GM19397 (cell line): ENCODE measurements around the gene ZFY.

Source experiments
- ATAC-seq: cut with Tn5 transposase; IDR thresholded peaks from one replicate; pipeline ENCODE4 v1.9.1; 2021; ENCODE audit warnings: mild to moderate bottlenecking, moderate library complexity; ENCODE audit not compliant: unreplicated experiment

Gene ZFY

DNA sequence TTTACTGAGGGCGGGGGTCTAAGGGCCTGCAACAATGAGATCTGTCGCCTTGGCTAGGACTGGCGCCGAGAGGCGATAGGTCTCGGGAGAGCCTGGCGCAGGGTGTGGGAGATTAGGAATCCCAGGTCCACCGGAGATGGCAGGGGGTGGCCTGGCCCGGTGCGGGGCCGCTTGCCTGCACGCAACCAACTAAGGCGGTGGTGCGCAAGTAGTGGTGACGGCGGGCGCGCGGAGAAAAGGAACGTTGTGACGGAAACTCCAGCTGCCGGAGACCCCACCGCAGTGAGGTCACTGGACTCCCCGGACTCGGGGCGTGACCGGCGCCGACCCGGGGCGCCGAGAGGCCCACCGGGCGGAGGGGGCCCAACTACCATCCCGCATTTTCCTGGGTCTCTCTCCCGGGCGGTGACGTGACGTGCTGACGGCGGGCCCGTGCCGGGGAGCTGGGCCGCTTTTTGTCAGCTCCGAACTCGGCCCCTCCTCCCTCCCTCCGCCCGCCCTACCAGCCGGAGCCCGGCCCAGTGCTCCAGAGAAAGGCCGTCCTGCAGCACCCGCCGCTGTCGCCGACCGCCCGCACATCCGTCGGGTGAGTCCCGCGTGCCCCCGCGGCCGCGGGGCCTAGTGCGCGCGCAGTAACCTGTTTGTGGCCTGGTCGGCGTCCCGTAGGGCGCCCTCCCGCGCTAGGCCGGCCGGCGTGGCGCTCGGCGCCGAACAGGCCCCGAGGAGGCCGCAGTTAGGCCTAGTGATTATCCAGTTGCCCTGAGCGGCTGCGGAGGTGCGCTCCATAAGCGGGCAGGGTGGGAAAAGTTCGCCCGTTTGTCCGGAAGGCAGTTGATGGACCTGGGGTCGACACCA lies at the start of gene ZFY:
TSS of gene ZFY (plus strand) at position 521 of the 855 bp plus-strand sequence. CDS start 18,556 bp downstream, outside the sequence.
- peak; percentile 40 for ATAC-seq

DNA sequence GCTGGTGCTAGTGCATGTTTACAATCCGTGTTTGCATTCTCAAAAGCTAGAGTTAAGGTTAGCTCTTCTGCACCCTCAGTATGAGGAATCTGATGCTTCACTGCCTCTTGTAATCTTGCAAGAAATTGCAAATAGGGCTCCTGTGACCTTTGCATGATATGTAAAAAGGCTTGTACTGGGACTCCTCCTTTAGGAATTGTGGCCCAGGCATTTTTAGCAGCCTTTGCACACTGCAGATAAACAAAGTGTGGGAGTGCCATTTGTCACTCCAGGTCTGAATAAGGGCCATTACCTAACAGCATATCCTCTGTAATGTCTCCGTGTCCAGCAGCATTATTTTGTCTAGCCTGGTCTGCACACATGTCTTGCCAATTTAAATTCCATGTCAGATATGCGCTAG lies 49.3 kb upstream of the ZFY start:
- ATAC-seq: no peak

DNA sequence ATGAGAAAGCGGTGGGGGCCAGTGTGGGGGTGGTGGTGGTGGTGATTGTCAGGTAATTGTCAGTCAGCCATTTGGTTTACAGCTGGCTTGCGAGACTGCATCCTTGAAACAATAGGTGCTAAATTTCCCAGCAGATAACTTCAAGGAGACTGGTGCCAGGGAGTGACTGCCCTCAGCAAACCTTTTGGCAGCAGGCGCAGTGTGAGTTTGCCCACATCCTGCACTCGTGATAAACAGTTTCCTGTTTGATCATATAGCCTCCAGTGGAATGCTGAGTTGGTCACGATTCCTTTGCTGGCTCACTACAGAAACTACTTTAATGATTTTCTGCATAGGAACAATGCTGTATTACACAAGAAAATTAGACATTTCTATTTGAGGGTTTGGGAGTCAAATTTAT lies 47.8 kb upstream of the ZFY start:
- no peak for ATAC-seq

DNA sequence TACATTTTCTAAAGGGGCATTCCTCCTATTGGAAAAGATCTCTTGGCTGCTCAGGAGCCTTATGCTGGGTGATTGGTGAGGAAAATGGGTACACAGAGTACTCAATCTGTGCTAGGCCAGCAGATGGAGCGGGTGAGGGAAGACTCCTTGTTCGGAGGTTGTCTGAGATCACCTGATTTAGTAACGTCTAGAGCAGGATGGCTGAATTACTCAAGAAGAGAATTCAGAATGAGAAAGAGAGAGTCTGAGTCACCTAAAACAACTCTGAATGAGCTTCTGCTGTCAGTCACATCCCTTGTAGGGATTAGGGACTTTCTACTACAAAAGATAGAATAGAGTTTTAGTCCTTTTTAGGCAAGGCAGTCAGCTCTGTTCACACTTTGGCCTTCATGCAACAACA lies 47.2 kb upstream of the ZFY start:
- ATAC-seq: peak; percentile 72

DNA sequence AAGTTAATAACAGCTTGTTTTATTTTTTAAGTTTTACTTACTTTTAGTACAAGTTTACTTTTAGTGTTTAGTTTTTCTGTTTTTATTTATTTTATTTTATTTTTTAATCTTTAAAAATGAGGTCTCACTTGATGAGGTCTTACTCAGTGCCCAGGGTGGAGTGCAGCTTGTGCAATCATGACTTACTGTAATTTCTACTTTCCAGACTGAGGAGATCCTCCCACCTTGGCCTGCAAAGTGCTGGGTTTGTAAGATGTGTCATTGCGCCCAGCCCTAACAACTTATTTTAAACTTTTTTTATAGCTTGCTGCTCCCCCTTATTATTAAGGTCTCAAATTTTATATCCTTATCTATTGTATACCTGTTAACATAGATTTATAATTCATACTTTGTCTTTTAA lies 41.7 kb upstream of the ZFY start:
- no peak for ATAC-seq

DNA sequence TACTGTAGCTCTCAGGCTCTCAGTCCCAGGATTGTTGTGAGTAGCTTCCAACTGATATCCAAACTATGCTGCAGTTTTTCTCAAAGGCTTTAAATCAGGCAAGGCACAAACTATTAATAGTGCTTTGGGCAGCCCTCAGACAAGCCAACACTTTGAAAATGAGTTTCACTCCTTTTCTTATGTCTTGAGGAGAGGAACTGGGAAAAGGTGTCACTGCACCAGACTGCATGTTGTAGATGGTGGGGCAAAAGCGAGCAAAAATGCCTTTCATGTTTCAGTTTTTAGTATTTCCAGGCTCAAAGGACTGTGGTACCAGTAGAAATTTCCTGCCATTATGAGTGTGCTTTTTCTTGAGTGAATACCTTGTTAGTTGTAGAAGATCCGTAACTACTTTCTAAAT lies 39.1 kb upstream of the ZFY start:
- no peak for ATAC-seq

DNA sequence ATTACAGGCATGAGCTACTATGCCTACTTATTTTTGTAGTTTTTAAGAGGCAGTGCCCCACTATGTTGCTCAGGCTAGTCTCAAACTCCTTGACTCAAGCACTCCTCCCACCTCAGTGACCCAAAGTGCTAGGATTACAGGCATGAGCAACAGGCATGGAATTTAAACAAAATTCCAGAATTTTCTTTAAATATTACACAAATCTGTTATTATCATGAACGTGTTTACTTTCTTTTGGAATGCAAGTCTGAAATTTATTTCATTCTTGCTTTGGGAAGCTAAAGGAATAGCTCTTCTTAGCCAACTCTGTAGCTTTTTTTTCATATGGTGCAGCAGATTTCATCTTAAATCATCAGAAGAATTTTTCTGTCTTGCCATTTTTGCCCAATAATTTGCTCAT lies 27.8 kb upstream of the ZFY start:
- ATAC-seq: no peak

DNA sequence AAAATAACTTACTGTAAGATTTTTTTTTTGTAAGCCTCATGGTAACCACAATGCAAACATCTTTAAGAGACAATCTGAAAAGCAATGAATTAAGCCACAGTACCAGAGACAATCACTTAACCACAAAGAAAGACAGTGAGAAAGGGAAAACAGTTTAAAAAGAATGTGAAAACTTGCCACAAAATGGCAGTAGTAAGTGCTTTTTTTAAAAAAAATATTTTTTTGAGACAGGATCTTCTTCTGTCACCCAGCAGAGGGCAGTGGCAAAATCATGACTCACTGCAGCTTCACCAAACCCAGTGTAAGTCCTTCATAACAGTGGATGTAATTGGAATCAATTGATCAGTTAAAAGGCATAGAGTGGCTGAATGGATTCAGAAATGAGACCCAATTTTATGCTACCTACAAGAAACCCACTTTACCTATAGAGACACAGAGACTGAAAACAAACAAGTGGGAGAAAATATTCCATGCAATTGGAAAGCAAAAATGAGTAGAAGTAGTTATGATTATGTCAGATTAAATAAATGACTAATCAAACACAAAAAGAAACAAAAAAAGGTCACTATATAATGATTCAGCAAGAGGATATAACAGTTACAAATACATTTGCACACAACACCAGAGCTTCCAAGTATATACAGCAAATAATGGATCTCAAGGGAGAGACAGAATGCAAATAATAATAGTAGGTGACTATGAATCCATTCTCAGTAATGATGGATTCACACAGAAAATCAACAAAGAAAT lies 21.9 kb upstream of the ZFY start:
- no peak for ATAC-seq

DNA sequence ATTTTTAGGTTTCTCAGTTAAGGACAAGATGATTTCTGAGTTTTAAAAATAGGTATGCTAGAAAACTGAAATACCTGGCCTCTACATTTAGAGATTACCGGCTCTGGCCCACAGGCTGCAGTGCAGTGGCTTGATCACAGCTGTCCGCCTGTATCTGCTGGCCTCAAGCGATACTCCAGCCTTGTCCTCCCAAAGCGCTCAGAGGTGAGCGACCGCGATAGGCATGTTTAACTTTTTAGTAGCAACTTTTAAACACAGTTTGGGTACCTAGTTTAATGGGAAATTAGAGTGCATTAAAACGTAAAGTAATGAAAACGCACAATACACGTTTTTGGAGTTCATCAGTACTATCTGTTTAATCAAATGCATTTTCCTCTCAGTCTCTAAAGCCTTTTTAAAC lies 1.1 kb upstream of the ZFY start:
- no peak for ATAC-seq

DNA sequence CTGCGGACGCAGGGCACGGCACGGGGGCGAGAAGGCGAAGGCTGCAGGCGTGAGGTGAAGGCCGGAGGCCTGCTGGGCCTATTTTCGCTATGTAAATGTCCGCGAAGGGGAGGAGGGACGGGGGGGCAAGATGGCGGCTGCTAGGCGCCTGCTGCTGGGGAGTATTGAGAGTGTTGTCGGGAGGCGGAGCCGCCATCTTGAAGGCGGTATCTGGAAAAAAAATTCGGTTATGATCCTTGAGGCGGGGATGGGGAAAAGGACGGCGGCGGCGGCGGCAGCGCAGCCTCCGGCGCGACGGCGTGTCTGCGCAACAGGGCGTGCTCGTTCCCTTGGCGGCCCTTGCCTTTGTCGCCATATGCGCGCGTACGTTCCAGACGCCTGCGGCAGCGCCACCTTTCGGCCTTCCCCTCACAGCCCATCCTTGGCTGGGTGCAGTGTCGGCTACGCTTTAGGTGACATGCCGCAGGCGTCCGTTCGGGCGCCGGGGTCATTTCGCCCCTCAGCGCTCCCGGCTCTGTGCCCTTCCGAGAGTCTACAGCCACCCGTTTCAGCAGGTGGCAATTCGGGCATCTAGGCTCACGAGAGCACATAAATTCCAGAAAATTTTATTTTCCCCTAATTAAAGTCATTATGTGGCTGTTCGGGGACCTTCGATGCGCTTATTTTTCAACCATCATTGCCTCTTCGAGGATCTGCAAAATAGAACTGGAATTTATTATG lies 695 bp downstream of the ZFY start:
- peak; percentile 78 for ATAC-seq

DNA sequence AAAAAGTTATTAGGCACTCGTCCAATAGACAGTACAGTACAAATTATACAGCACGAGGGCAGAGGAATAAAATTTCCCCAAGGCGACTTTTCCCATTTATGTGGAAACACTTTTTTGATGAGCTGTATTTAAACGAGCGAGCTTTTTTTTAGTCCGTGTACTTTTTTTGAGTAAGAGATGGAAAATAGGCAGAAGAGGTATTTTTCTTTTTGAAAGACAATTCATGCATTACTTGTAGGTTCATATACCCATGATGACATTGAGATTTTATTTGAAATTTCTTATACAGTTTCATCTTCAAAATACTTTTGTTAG lies 1.2 kb downstream of the ZFY start:
- no peak for ATAC-seq

DNA sequence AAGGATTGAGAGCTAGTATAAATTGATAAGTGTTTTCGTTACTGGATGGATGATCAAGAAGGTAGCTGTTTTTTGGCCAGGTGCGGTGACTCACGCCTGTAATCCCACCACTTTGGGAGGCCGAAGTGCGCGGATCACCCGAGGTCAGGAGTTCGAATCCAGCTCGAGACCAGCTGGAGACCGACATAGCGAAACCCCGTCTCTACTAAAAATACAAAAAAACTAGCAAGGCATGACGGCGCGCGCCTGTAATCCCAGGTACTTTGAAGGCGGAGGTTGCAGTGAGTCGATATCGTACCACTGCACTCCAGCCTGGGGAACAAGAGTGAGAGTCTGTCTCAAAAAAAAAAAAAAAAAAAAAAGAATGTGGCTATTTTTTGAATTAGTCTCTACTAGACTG lies 2.0 kb downstream of the ZFY start:
- ATAC-seq: no peak

DNA sequence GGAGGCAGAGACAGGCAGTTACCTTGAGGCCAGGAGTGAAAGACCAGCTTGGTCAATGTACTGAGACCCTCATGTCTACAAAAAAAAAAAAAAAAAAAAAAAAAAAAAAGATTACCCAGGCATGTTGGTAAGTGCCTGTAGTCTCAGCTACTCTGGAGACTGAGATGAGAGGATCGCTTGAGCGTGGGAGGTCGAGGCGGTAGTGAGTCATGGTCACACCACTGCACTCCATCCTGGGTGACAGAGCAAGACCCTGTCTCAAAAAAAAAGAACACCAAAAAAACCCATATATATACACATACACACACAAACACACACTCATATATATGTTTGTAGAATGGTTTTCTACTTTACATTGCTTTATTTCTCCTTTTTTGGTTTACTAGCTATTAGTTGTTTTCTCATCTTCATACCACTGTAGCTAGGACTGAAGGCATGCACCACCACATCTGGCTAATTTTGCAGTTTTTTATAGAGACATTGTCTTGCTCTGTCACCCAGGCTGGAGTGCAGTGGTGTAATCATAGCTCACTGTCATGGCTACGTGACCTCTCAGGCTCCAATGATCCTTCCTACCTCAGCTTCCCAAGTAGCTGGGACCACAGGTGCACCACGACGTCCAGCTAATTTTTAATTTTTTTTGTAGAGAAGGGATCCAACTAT lies 14.5 kb downstream of the ZFY start:
- peak; percentile 74 for ATAC-seq

DNA sequence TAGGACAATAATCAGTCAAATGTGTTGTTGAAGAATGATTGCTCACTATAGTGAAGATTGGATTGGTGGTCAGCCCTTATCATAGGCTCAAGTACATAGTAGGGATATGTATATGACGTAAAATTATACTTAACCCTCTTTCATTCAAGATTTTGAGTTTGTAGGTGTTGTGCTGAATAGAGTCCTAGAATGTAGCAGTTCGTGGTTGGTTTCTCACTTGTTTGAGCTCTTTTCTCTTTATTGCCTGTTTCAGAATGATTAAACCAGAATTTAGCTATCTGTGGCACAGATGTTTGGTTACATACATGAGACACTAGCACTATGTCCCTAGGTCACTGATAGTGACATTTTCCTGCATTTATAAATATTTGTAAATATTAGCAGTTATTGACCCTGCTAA lies 15.5 kb downstream of the ZFY start:
- ATAC-seq: no peak

DNA sequence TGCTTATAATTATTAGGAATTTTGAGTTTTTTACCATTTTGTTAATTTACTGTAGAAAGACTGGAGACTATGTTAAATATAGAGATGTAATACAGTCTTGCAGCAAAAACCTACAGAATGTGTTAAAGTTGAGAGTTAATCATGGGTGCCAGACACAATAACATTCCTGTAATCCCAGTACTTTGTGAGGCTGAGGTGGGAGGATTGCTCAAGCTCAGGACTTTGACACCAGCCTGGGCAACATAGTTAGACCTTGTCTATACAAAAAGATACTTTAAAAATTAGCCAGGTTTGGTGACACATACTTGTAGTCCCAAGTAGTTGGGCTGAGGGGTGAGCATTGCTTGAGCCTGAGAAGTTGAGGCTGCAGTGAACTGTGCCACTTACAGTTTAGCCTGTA lies 17.7 kb downstream of the ZFY start:
- no peak for ATAC-seq

DNA sequence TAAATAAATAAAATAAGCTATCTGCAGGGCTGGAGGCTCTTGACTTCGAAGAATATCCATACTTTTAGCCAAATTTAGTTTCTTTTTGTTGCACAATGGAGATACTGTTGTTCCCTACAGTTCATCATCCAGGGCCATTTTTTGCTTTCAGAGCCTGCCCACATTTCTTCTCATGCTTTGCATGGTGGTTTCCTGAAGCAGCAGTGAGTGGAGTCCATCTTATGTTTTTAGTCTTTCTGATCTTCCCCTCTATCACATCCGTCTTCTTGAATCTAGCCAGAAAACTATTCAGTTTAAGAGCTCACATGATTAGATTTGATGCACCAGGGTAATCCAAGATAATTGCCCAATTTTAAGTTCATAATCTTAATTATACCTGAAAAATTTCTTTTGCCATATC lies 19.6 kb downstream of the ZFY start:
- ATAC-seq: no peak

DNA sequence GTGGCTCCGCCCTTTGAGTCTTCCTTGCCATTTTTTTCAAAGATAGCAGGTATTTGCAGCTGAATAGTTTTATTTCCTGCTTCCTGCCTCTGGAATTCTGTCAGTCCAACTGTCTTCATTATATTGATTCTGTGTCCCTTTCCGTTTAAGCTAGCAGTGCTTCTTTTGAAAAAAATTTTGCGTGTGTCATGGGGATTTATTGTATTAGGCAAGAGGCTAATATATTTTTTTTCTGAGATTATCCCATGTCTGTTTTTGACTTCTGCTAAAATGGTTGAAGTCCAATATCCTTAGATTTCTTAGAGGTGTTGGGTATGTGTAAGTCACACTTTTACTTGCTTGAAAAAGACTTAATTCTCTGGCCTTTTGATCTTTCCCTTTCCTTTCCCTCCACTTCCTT lies 20.4 kb downstream of the ZFY start:
- no peak for ATAC-seq

DNA sequence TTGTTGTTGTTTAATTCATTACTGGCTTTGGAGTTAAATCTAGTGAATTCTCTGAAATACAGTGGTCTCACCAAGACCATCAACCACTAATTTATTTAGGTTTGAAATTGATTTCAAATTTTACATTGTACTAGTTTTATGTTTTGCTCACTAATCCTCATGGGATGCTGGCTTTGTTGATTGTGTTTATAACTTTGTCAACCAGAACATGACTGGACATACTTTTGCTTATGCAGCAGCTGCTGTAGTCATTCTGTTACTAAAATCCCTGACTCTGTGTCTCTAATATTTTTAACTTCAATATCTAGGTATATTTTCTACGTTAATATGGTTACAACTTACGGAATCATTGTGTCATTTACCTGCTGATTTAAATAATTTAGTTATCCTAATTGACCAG lies 26.9 kb downstream of the ZFY start:
- no peak for ATAC-seq

DNA sequence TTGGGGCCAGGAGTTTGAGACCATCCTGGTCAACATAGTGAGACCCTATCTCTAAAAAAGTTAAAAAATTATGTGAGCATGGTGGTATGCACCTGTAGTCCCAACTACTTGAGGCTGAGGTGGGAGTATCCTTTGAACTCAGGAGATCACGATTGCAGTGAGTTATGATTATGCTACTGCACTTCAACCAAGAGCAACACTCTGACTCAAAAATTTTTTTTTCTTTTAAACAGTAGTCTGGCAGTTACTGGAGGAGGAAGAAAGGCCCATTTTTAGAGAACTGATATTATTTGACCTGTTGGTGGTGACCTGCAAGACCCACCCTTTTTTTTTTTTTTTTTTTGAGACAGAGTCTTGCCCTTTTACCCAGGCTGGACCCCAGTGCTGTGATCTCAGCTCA lies 29.6 kb downstream of the ZFY start:
- no peak for ATAC-seq

DNA sequence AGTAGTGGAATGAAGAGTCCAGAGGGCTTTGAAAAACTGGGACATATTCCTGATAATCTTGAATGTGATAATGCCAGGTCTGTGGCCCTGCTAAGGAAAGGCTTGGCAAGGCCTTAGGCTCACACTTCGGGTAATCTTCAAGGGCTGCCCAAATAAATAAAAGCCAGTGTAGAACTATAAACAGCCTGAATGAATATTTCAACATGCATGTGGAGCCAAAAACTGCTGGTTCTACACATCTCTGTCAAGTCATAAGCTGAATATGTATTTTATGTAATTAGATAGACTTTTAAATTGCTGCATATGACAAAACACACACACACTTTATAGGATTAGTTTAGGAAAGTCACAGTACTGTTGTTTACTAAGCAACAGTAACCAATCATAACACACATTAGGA lies 30.4 kb downstream of the ZFY start:
- ATAC-seq: no peak

DNA sequence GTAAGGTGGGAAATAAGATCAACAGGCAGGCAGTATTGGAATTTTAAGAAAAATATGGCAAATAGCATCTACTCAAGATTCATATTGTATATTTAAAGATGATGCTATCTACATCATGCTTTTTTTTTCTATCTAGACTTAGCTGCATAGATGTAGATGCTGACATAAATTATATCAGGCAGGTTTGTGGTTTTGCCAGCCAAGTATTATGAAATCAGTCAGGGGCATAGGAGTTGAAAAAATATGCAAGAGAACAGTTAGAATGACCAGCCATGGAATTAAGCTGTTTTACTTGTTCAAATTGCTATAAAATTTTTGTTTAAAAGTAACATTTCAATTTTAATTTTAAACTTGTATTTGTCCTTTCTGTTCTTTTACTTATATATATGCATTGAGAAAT lies 34.4 kb downstream of the ZFY start:
- no peak for ATAC-seq
